ENCODE measurements around the gene OR10AG1. TPM values are rescaled to one million over a fixed set of nuclear protein-coding genes. Genes with fewer than 3 reads are reported as not detected.

The OR10AG1 gene
- total RNA-seq, 1 donor from 2014 or later, result not detected

- H3K9me3 Mint-ChIP-seq (ENCODE audit: unreplicated experiment), result peaks cover 3% of the 10 kb centered on the region
- Histone ChIP-seq H3K36me3 (ENCODE audit: insufficient read depth, low read length) (no peaks in the 10 kb centered on the region), H3K4me1 (ENCODE audit: insufficient read depth, low read length) (no peaks in the 10 kb centered on the region), H3K79me2 (ENCODE audit: insufficient read depth, low read length) (no peaks in the 10 kb centered on the region), H4K20me1 (ENCODE audit: insufficient read depth, low read length) (no peaks in the 10 kb centered on the region), H3K27me3 (ENCODE audit: insufficient read depth, low read length) (no peaks in the 10 kb centered on the region), H2AFZ (ENCODE audit: low read depth, low read length) (no peak overlapping the region), H3K4me3 (ENCODE audit: insufficient read depth, low read depth, low read length) (no peak overlapping the region), H3K27ac (ENCODE audit: low read depth, low read length) (no peak overlapping the region), H3K4me2 (ENCODE audit: low read length) (no peak overlapping the region), H3K9me3 (ENCODE audit: insufficient read depth, low read depth, low read length) (peaks cover 7% of the 10 kb centered on the region), H3K9ac (ENCODE audit: low read length) (no peak overlapping the region)
- DNase-seq (ENCODE audit: low read depth), result no peak
- H3K27ac Mint-ChIP-seq (ENCODE audit: unreplicated experiment), result no peak overlapping the region
- H3K36me3 Mint-ChIP-seq (ENCODE audit: low read depth, unreplicated experiment), result no peaks in the 10 kb centered on the region
- TF ChIP-seq, protein P1, sequence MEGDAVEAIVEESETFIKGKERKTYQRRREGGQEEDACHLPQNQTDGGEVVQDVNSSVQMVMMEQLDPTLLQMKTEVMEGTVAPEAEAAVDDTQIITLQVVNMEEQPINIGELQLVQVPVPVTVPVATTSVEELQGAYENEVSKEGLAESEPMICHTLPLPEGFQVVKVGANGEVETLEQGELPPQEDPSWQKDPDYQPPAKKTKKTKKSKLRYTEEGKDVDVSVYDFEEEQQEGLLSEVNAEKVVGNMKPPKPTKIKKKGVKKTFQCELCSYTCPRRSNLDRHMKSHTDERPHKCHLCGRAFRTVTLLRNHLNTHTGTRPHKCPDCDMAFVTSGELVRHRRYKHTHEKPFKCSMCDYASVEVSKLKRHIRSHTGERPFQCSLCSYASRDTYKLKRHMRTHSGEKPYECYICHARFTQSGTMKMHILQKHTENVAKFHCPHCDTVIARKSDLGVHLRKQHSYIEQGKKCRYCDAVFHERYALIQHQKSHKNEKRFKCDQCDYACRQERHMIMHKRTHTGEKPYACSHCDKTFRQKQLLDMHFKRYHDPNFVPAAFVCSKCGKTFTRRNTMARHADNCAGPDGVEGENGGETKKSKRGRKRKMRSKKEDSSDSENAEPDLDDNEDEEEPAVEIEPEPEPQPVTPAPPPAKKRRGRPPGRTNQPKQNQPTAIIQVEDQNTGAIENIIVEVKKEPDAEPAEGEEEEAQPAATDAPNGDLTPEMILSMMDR (IDR thresholded peaks at IDR 0.05; ENCODE audit: insufficient read depth, low read depth, low read length), result no peak
- no peak for TF ChIP-seq EZH2 (IDR thresholded peaks at IDR 0.05; ENCODE audit: insufficient read depth, low read length)
- no peaks in the 10 kb centered on the region for H3K27me3 Mint-ChIP-seq (ENCODE audit: low read depth, unreplicated experiment)
- FAIRE-seq, result no peak
- peaks cover 5% of the 10 kb centered on the region for H3K4me1 Mint-ChIP-seq (ENCODE audit: low read depth, unreplicated experiment)
- H3K4me3 Mint-ChIP-seq (ENCODE audit: unreplicated experiment), result no peak overlapping the region
These were observed 3.4 kb downstream of the OR10AG1 start for GRCh38 chr11:55966391-55966790.

DNA sequence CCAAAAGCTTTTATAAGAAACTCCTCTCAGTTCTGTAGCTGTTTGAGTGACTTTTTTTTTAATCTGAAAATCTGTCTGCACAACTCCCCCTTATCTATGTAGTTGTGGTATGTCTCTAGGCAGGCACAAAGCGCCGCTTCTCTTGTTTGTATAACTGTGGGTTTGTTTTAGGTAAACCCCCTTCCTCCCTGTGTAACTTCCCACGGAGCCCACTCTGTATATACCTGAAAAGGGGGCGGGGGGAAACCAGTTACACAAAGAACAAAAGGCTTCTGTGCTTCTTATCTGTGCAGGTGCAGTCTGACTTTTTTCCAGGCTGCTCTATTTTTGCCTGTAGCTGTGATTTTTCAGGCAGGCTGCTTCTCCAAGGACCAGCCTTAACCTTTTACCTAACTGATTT is 13.2 kb downstream of the OR10AG1 start:
- no peaks in the 10 kb centered on the region for H3K9me3 Mint-ChIP-seq (ENCODE audit: unreplicated experiment)
- no peak overlapping the region for H3K27ac Mint-ChIP-seq (ENCODE audit: unreplicated experiment)
- TF ChIP-seq, protein P1 (IDR thresholded peaks at IDR 0.05; ENCODE audit: insufficient read depth, low read depth, low read length), result no peak
- no peak for TF ChIP-seq EZH2 (IDR thresholded peaks at IDR 0.05; ENCODE audit: insufficient read depth, low read length)
- H3K9me3 ChIP-seq (ENCODE audit: insufficient read depth, low read depth, low read length), result no peaks in the 10 kb centered on the region
- H4K20me1 ChIP-seq (ENCODE audit: insufficient read depth, low read length), result no peaks in the 10 kb centered on the region
- FAIRE-seq (no peak), DNase-seq (ENCODE audit: low read depth) (no peak)
- H3K4me2 ChIP-seq (ENCODE audit: low read length), result no peak overlapping the region
- H3K36me3 Mint-ChIP-seq (ENCODE audit: low read depth, unreplicated experiment), result no peaks in the 10 kb centered on the region
- no peaks in the 10 kb centered on the region for H3K27me3 ChIP-seq (ENCODE audit: insufficient read depth, low read length)
- no peaks in the 10 kb centered on the region for H3K79me2 ChIP-seq (ENCODE audit: insufficient read depth, low read length)
- H3K4me1 Mint-ChIP-seq (ENCODE audit: low read depth, unreplicated experiment), result no peaks in the 10 kb centered on the region
- H3K36me3 ChIP-seq (ENCODE audit: insufficient read depth, low read length), result no peaks in the 10 kb centered on the region
- H3K4me1 ChIP-seq (ENCODE audit: insufficient read depth, low read length), result no peaks in the 10 kb centered on the region
- H3K27ac ChIP-seq (ENCODE audit: low read depth, low read length), result no peak overlapping the region
- H2AFZ ChIP-seq (ENCODE audit: low read depth, low read length), result no peak overlapping the region
- H3K9ac ChIP-seq (ENCODE audit: low read length), result no peak overlapping the region
- H3K27me3 Mint-ChIP-seq (ENCODE audit: low read depth, unreplicated experiment), result no peaks in the 10 kb centered on the region
- H3K4me3 Mint-ChIP-seq (ENCODE audit: unreplicated experiment), result no peak overlapping the region
- H3K4me3 ChIP-seq (ENCODE audit: insufficient read depth, low read depth, low read length), result no peak overlapping the region

GRCh38 chr11:55949330-55949729 is 20.4 kb downstream of the OR10AG1 start:
- H3K27ac Mint-ChIP-seq (ENCODE audit: unreplicated experiment), result no peak overlapping the region
- TF ChIP-seq EZH2 (IDR thresholded peaks at IDR 0.05; ENCODE audit: insufficient read depth, low read length), result no peak
- TF ChIP-seq, protein P1 (IDR thresholded peaks at IDR 0.05; ENCODE audit: insufficient read depth, low read depth, low read length), result no peak
- no peaks in the 10 kb centered on the region for H3K27me3 Mint-ChIP-seq (ENCODE audit: low read depth, unreplicated experiment)
- no peaks in the 10 kb centered on the region for H3K4me1 Mint-ChIP-seq (ENCODE audit: low read depth, unreplicated experiment)
- H3K4me2 ChIP-seq (ENCODE audit: low read length), result no peak overlapping the region
- no peak overlapping the region for H3K4me3 Mint-ChIP-seq (ENCODE audit: unreplicated experiment)
- H3K79me2 ChIP-seq (ENCODE audit: insufficient read depth, low read length), result no peaks in the 10 kb centered on the region
- no peaks in the 10 kb centered on the region for H3K9me3 Mint-ChIP-seq (ENCODE audit: unreplicated experiment)
- H3K9me3 ChIP-seq (ENCODE audit: insufficient read depth, low read depth, low read length), result peaks cover 2% of the 10 kb centered on the region
- no peak for DNase-seq (ENCODE audit: low read depth)
- H3K36me3 ChIP-seq (ENCODE audit: insufficient read depth, low read length), result no peaks in the 10 kb centered on the region
- no peak for FAIRE-seq
- no peaks in the 10 kb centered on the region for H3K4me1 ChIP-seq (ENCODE audit: insufficient read depth, low read length)
- H3K27me3 ChIP-seq (ENCODE audit: insufficient read depth, low read length), result no peaks in the 10 kb centered on the region
- no peaks in the 10 kb centered on the region for H4K20me1 ChIP-seq (ENCODE audit: insufficient read depth, low read length)
- H3K27ac ChIP-seq (ENCODE audit: low read depth, low read length), result no peak overlapping the region
- H3K4me3 ChIP-seq (ENCODE audit: insufficient read depth, low read depth, low read length), result no peak overlapping the region
- no peaks in the 10 kb centered on the region for H3K36me3 Mint-ChIP-seq (ENCODE audit: low read depth, unreplicated experiment)
- H2AFZ ChIP-seq (ENCODE audit: low read depth, low read length), result no peak overlapping the region
- H3K9ac ChIP-seq (ENCODE audit: low read length), result no peak overlapping the region

All from astrocyte (in vitro differentiated cells and primary cell).